GM21390 (cell line): ENCODE measurements around the gene SH2D5.

ENCODE experiments used
- ATAC-seq: cut with Tn5 transposase; IDR thresholded peaks from one replicate; pipeline ENCODE4 v1.9.1; 2021; ENCODE audit not compliant: unreplicated experiment

The SH2D5 gene

GRCh38 chr1:20715406-20715805, 17.1 kb downstream of the SH2D5 start:
- ATAC-seq, result no peak

GRCh38 chr1:20713440-20713839, 19.1 kb downstream of the SH2D5 start:
- no peak for ATAC-seq

GRCh38 chr1:20712215-20712577, 20.3 kb downstream of the SH2D5 start:
- no peak for ATAC-seq

- ATAC-seq, result no peak
Measured at GRCh38 chr1:20711285-20712214, 21.0 kb downstream of the SH2D5 start.

- ATAC-seq, result no peak
Measured at GRCh38 chr1:20710469-20711284, 21.8 kb downstream of the SH2D5 start.

- ATAC-seq, result no peak
Measured at GRCh38 chr1:20709868-20710267, 22.6 kb downstream of the SH2D5 start.

GRCh38 chr1:20708891-20709290, 23.6 kb downstream of the SH2D5 start:
- no peak for ATAC-seq

GRCh38 chr1:20708057-20708456, 24.4 kb downstream of the SH2D5 start:
- ATAC-seq, result no peak

- ATAC-seq, result no peak
Measured at GRCh38 chr1:20706841-20707240, 25.7 kb downstream of the SH2D5 start.

GRCh38 chr1:20705203-20705755, 27.2 kb downstream of the SH2D5 start:
- no peak for ATAC-seq

GRCh38 chr1:20704390-20705202, 27.9 kb downstream of the SH2D5 start:
- no peak for ATAC-seq

- ATAC-seq, result no peak
Measured at GRCh38 chr1:20703124-20703756, 29.3 kb downstream of the SH2D5 start.

- no peak for ATAC-seq
Measured at GRCh38 chr1:20702416-20702815, 30.1 kb downstream of the SH2D5 start.

GRCh38 chr1:20701847-20702246, 30.7 kb downstream of the SH2D5 start:
- no peak for ATAC-seq

- ATAC-seq, result no peak
Measured at GRCh38 chr1:20701446-20701845, 31.1 kb downstream of the SH2D5 start.

GRCh38 chr1:20700636-20701215, 31.8 kb downstream of the SH2D5 start:
- ATAC-seq, result no peak

GRCh38 chr1:20699558-20699957, 32.9 kb downstream of the SH2D5 start:
- no peak for ATAC-seq

GRCh38 chr1:20698195-20698910, 34.1 kb downstream of the SH2D5 start:
- ATAC-seq, result no peak

GRCh38 chr1:20697563-20697962, 34.9 kb downstream of the SH2D5 start:
- ATAC-seq, result no peak
